IMR-90 (cell line): Measurements from ENCODE around the gene GSE1. TPM values are rescaled to one million over a fixed set of nuclear protein-coding genes. Genes with fewer than 3 reads are reported as not detected.

Source experiments
- ATAC-seq: fragments of 200-7000 bp; cut with Tn5 transposase; 2 replicates; pipeline ENCODE4 v1.9.1; 2020; ENCODE audit warnings: low read depth, mild to moderate bottlenecking, moderate library complexity
- BruUV-seq: library from RNA; stranded (reverse); fragments of 400-500 nt; replicated peaks from 2 replicates; lab custom pipeline; 2021; lab: Mats Ljungman, UMichigan
- CTCF ChIA-PET: fragments of 300-600 bp; formaldehyde crosslinking; extraction: SDS; loops from one replicate; lab custom pipeline; 2021; ENCODE audit warnings: antibody characterized with exemption; lab: Yijun Ruan, JAX
- POLR2A ChIA-PET: fragments of 300-600 bp; sonication (Branson Sonifier 250); formaldehyde crosslinking; loops from one replicate; lab custom pipeline; 2022; ENCODE audit warnings: antibody characterized with exemption; ENCODE audit not compliant: unreplicated experiment; lab: Charles Lee
- DNase-seq: peaks from one replicate; pipeline ENCODE4 v3.0.0; 2013
- H2AFZ ChIP-seq: replicated peaks from 2 replicates; pipeline ENCODE3; 2013; ENCODE audit warnings: low read length, mild to moderate bottlenecking; ENCODE audit not compliant: poor library complexity
- H2AK5ac ChIP-seq: 2 replicates; pipeline ENCODE4 v1.6.1; 2013; ENCODE audit warnings: low read depth, low read length, inconsistent platforms
- H2AK9ac ChIP-seq: replicated peaks from 2 replicates; pipeline ENCODE3; 2013; ENCODE audit warnings: mild to moderate bottlenecking, low read depth, low read length, moderate library complexity; ENCODE audit not compliant: poor library complexity
- H2BK120ac ChIP-seq: 2 replicates; pipeline ENCODE4 v1.6.1; 2013; ENCODE audit warnings: low read depth, low read length, inconsistent platforms
- H2BK15ac ChIP-seq: 3 replicates; pipeline ENCODE4 v1.6.1; 2013; ENCODE audit warnings: low read depth, low read length, inconsistent platforms
- H2BK20ac ChIP-seq: 2 replicates; pipeline ENCODE4 v1.6.1; 2013; ENCODE audit warnings: low read depth, mild to moderate bottlenecking, inconsistent platforms, low read length, moderate library complexity
- H2BK5ac ChIP-seq: 2 replicates; pipeline ENCODE4 v1.6.1; 2013; ENCODE audit warnings: mild to moderate bottlenecking, low read depth, low read length, inconsistent platforms; ENCODE audit not compliant: poor library complexity, severe bottlenecking
- H3K14ac ChIP-seq: replicated peaks from 2 replicates; pipeline ENCODE4 v1.6.1; 2013; ENCODE audit warnings: low read depth, low read length, inconsistent platforms
- H3K18ac ChIP-seq: 2 replicates; pipeline ENCODE4 v1.6.1; 2013; ENCODE audit warnings: low read depth, low read length, control low read depth
- H3K23ac ChIP-seq: 2 replicates; pipeline ENCODE4 v1.6.1; 2013; ENCODE audit warnings: low read depth, low read length, inconsistent platforms
- H3K27ac ChIP-seq: 2 replicates; pipeline ENCODE4 v1.5.1; 2013; ENCODE audit warnings: mild to moderate bottlenecking, control low read depth, low read length; ENCODE audit not compliant: insufficient read depth
- H3K27me3 ChIP-seq: 2 replicates; pipeline ENCODE4 v1.6.1; 2013; ENCODE audit warnings: low read length; ENCODE audit not compliant: control insufficient read depth, insufficient read depth
- H3K36me3 ChIP-seq: 2 replicates; pipeline ENCODE4 v1.6.1; 2013; ENCODE audit warnings: low read length, mixed read lengths; ENCODE audit not compliant: control insufficient read depth, insufficient read depth
- H3K4ac ChIP-seq: 2 replicates; pipeline ENCODE4 v1.6.1; 2013; ENCODE audit warnings: low read depth, low read length, inconsistent platforms
- H3K4me1 ChIP-seq: 2 replicates; pipeline ENCODE4 v1.6.1; 2013; ENCODE audit warnings: low read length, mixed read lengths; ENCODE audit not compliant: control insufficient read depth, insufficient read depth
- H3K4me2 ChIP-seq: 2 replicates; pipeline ENCODE4 v1.6.1; 2013; ENCODE audit warnings: low read depth, mild to moderate bottlenecking, control low read depth, low read length, moderate library complexity
- H3K4me3 ChIP-seq: 2 replicates; pipeline ENCODE4 v1.5.1; 2013; ENCODE audit warnings: low read depth, mild to moderate bottlenecking, control low read depth, low read length, moderate library complexity; ENCODE audit not compliant: insufficient read depth
- H3K56ac ChIP-seq: 2 replicates; pipeline ENCODE4 v1.6.1; 2013; ENCODE audit warnings: low read length, inconsistent platforms; ENCODE audit not compliant: insufficient read depth; ENCODE audit errors: extremely low read depth
- H3K79me1 ChIP-seq, 2 experiments: 2 replicates each; pipeline ENCODE4 v1.6.1; 2013; ENCODE audit warnings: low read length in 2 of 2, inconsistent platforms in 1 of 2, low read depth in 1 of 2
- H3K9ac ChIP-seq: 2 replicates; pipeline ENCODE4 v1.6.1; 2013; ENCODE audit warnings: low read depth, low read length, control low read depth
- H3K9me1 ChIP-seq: 2 replicates; pipeline ENCODE4 v1.6.1; 2013; ENCODE audit warnings: low read length, inconsistent platforms; ENCODE audit not compliant: insufficient read depth
- H3K9me3 ChIP-seq: 2 replicates; pipeline ENCODE4 v1.6.1; 2013; ENCODE audit warnings: low read length; ENCODE audit not compliant: control insufficient read depth, insufficient read depth
- H4K20me1 ChIP-seq: 2 replicates; pipeline ENCODE4 v1.6.1; 2013; ENCODE audit warnings: low read length, inconsistent platforms; ENCODE audit not compliant: insufficient read depth
- H4K5ac ChIP-seq: 2 replicates; pipeline ENCODE4 v1.6.1; 2013; ENCODE audit warnings: mild to moderate bottlenecking, low read depth, low read length, control low read depth
- H4K8ac ChIP-seq, 2 experiments: 2 replicates each; pipeline ENCODE4 v1.6.1; 2013; ENCODE audit warnings: low read depth in 2 of 2, low read length in 2 of 2, control low read depth in 1 of 2, inconsistent platforms in 1 of 2
- H4K91ac ChIP-seq: 2 replicates; pipeline ENCODE4 v1.6.1; 2013; ENCODE audit warnings: low read depth, low read length, inconsistent platforms; ENCODE audit not compliant: insufficient read depth
- CHD1 ChIP-seq: IDR thresholded peaks from 2 replicates; pipeline ENCODE4 v1.6.1; 2012; ENCODE audit warnings: low read depth, low read length, improper control_type of control experiment
- FOS ChIP-seq: fragments of 150-350 bp; IDR thresholded peaks from 2 replicates; pipeline ENCODE4 v1.6.1; 2016; ENCODE audit warnings: low read depth, low read length
- MXI1 ChIP-seq: IDR thresholded peaks from 2 replicates; pipeline ENCODE4 v1.6.1; 2012; ENCODE audit warnings: low read depth, mild to moderate bottlenecking, low read length, moderate library complexity, borderline replicate concordance
- POLR2A ChIP-seq: IDR thresholded peaks from 2 replicates; pipeline ENCODE4 v1.6.1; 2012; ENCODE audit warnings: mild to moderate bottlenecking, low read depth, low read length
- RAD21 ChIP-seq: IDR thresholded peaks from 2 replicates; pipeline ENCODE4 v1.6.1; 2012; ENCODE audit warnings: low read length, improper control_type of control experiment
- RFX5 ChIP-seq: IDR thresholded peaks from 2 replicates; pipeline ENCODE4 v1.8.0; 2012; ENCODE audit warnings: low read depth, mild to moderate bottlenecking, low read length, moderate library complexity
- USF2 ChIP-seq: fragments of 150-350 bp; IDR thresholded peaks from 2 replicates; pipeline ENCODE4 v1.6.1; 2017; ENCODE audit warnings: mild to moderate bottlenecking, antibody characterized with exemption, low read length, low read depth
- WGBS, 2 experiments: methylation state at CpG; one replicate each; pipeline versions ENCODE4 v1.1.5 to v1.1.7; 2013; ENCODE audit warnings: missing lambda C conversion rate in 2 of 2; ENCODE audit not compliant: insufficient read length in 1 of 2; ENCODE audit errors: extremely low coverage in 2 of 2; 5-methylcytosine and 5-hydroxymethylcytosine counted together
- dilution Hi-C: fragments of 300-500 bp; cut with HindIII; formaldehyde crosslinking; loops from one replicate; pipeline ENCODE4 v1.14.3; 2018; ENCODE audit warnings: low sequenced_read_pairs; ENCODE audit not compliant: unreplicated experiment
- in situ Hi-C: fragments of 300-500 bp; cut with MboI; formaldehyde crosslinking; loops from 3 replicates; pipeline ENCODE4 v1.14.3; 2019; ENCODE audit warnings: low sequenced_read_pairs, inconsistent platforms, mixed read lengths
- intact Hi-C: fragments of 100-400 bp; cut with micrococcal nuclease; formaldehyde crosslinking; loops from 2 replicates; pipeline ENCODE4 v1.10.0; 2022
- polyA plus RNA-seq, 3 experiments: library from polyadenylated mRNA; depleted of rRNA; stranded (reverse); fragments of >200 nt; gene quantifications; 2 replicates each; pipeline ENCODE4 v1.2.3, GENCODE V29; 2012; ENCODE audit warnings: low replicate concordance in 1 of 3
- total RNA-seq: library from RNA; depleted of rRNA; stranded (reverse); fragments of >200 nt; gene quantifications from 2 replicates; pipeline ENCODE4 v1.2.3, GENCODE V29; 2012

The GSE1 gene
- total and polyA plus RNA-seq, 2 of the 4 experiments (the other 2 are of a cell fraction), result 14.9 to 25.5 TPM

GRCh38 chr16:85648805-85649204 is 35.7 kb downstream of the GSE1 start:
- Histone ChIP-seq H4K20me1 (peaks cover 68% of the 10 kb centered on the region), H2AFZ (no peak overlapping the region), H3K14ac (no peak overlapping the region), H3K27ac (no peak overlapping the region), H3K4me2 (no peak overlapping the region), H4K91ac (no peak overlapping the region), H2BK20ac (no peak overlapping the region), H2BK5ac (no peak overlapping the region), H3K18ac (no peak overlapping the region), H3K36me3 (peaks cover 12% of the 10 kb centered on the region), H3K4me3 (no peak overlapping the region), H2AK9ac (no peak overlapping the region), H3K9me3 (no peaks in the 10 kb centered on the region), H3K4me1 (peaks cover 14% of the 10 kb centered on the region), H4K5ac (no peak overlapping the region), H3K9ac (no peak overlapping the region), H2BK15ac (no peak overlapping the region), H3K9me1 (0 out of 2 replicates have a peak, but pooled peaks cover 6% of the 10 kb centered on the region), H3K27me3 (no peaks in the 10 kb centered on the region), H3K79me1 (peaks cover 5 to 33% of the 10 kb centered on the region in 2 experiments), H2AK5ac (no peak overlapping the region), H2BK120ac (no peak overlapping the region), H4K8ac (no peak overlapping the region), H3K56ac (no peak overlapping the region), H3K23ac (no peak overlapping the region), H3K4ac (no peak overlapping the region)
- no peak for TF ChIP-seq RAD21
- no peak for TF ChIP-seq CHD1
- TF ChIP-seq USF2, result no peak
- TF ChIP-seq RFX5, result no peak
- TF ChIP-seq POLR2A, result no peak
- peak; percentile 38; the same call in 1 of the 2 replicates for TF ChIP-seq MXI1
- no peak for TF ChIP-seq FOS
- ATAC-seq (no peak), DNase-seq (peak; percentile 13)
- 33% methylated on average over 10 of the region's 14 CpGs; no CpG with 5 or more reads in 1 of the 2 experiments for WGBS, 2 experiments
- in situ Hi-C loops (no loop called here), dilution Hi-C loops (no loop called here), intact Hi-C loops (no loop called here)
- CTCF ChIA-PET, result no interaction called here
- BruUV-seq, result no TSS peak
- POLR2A ChIA-PET, result no interaction called here
